Activated CD4-positive, alpha-beta T cell treated with anti-CD3 and anti-CD28 coated beads, Interleukin-2, Interleukin-6, amounts not matched to agents 100 ng/mL and 50 ng/mL, durations not matched to agents 16 hours and 8 hours (primary cell): Measurements from ENCODE around the gene UBE2M.

Experiments
- DNase-seq: peaks from one replicate; pipeline ENCODE4 v3.0.0-alpha.2; 2020

Gene UBE2M

DNA sequence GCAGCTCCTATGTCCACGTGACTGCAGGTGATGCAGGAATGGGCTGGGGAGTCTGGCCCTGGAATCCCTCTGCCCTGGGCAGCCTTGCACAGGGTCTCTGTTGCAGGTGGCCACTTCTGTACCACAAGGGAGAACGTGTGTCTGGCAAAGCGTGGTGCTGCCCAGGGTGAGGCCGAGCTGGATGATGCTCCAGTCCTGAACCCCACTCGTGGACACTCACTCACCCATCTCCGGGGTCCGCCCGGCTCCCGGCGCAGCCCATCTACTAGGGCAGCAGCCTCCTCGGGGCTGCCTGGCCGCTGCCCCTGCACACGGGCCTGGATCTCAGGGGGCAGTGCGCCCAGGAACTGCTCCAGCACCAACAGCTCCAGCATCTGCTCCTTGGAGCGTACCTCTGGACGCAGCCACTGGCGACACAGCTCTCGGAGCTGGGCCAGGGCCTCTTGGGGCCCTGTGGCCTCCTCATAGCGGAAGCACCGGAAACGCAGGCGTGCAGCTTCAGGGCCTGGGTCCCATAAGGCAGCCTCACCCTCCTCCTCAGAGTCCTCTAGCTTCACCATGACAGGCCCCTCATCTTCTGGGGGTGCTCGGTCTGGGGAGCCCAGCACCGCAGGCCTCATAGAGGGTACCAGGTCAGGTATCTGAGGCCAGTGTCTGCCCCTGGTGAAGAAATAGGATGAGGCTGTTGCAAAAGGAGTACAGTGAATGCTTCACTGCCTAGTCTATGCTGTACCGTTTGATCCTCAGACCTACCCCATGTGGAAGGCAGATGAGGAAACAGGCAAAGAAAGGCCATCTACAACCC is 12.6 kb upstream of the UBE2M start:
- no peak for DNase-seq

DNA sequence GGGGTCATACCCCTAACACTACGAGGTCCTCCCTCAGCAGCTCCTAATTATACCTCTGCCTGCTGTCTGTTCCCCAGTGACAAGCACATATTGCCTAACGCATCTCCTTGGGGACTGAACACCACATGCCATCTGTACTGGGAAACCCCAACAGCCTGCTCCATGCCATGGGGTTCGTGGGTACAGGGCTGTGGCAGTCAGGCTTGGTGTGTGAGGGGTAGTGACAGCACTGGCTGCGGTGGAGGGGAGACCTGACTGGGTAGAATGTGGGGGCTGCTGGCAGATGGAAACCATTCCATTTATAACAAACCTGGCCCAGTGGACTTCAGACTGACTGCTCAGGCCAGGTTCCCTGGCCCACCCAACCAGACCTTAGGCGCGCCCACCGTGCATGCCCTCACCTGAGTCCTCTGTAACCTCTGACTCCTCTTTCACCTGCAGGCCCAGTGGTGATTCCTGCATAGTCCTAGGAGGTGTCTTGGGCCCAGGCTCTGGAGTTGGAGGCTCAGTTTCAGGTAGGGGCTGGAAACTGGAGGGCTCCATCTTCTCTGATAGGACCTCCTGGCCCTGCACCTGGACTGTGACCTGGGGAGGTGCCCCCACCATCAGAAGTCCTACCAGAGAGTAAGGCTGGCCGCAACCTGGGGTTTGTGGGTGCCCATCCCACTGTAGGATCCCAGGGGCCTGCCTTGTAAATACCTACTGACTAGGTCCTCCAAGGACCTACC is 11.7 kb upstream of the UBE2M start:
- no peak for DNase-seq

DNA sequence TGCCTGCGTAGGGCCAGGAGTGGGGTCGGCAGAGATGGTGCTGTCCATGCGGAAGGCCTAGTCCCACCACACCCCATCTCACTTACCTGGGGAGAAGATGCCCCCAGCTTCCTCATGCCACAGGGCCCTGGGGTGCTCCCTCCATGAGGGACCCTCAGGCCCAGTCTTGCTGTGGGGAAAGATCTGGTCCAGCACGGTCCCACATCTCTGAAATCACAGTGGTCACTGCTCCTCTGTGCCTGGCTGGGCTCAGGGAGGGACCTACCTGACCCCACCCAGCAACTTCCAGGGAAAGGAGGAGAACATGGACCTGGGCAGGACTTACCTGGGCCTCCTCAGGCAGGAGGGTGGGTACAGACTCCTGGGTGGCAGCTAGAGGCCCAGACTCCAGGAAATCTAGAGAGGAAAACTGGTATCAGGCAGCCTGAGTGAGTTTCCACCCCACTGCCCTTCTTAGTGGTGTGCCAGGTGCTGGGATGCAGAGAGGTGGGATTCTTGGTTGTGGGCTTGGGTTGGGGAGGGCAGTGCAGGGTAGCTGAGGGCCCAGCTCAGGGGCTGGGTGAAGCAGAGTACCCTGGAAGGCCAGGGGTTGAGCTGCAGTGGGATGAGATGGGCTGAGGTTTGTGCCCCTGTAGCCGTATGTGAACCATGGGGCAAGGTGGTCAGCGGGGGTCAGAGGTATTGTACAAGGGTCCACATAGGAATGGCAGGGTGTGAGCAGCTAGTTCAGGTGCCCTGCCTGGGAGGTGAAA is 11.0 kb upstream of the UBE2M start:
- no peak for DNase-seq

DNA sequence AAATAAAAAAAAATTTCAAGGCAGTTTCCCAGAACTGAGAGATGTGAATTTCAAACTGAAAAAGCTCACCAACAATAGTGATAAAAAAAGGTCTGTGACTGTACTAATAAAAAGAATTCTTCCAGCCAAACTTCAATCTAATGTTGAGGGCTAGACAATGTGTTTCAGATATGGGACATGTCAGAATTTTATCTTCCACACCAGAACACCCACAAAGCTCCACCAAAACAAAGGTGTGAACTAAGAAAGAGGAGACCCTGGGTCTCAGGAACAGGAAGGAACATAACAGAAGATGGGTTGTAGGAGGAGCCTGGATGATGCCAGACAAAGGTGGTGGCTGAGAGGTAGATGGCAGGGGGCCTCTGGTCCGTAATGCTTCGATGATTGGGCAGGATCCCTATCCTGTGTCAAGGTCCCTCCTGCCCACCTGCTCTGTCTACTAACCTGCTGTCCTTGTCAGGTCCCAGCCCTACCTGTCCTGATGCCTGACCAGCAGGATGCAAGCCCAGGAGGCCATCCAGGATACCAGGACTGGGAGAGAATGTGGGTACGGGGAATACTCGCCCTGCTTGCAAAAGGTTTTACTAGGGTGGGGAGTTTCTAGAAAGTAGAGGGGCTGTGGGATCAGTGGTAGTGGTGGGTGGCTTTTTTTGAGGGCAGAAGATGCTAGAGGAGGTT is 10.2 kb upstream of the UBE2M start:
- no peak for DNase-seq

DNA sequence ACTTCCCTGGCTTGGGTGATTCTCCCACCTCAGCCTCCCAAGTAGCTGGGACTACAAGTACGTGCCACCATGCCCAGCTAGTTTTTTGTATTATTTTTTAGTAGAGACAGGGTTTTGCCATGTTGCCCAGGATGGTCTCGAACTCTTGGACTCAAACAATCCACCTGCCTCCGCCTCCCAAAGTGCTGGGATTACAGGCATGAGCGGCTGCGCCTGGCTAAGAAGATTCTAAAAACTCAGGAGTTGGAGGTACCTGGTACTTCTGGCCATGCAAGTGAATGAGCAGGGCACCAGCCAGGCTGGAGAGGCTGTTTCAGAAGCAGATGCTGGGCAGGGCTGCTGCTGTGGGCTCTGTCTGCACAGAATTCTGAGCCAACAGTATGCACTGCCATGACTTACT is 8.6 kb upstream of the UBE2M start:
- DNase-seq = no peak

DNA sequence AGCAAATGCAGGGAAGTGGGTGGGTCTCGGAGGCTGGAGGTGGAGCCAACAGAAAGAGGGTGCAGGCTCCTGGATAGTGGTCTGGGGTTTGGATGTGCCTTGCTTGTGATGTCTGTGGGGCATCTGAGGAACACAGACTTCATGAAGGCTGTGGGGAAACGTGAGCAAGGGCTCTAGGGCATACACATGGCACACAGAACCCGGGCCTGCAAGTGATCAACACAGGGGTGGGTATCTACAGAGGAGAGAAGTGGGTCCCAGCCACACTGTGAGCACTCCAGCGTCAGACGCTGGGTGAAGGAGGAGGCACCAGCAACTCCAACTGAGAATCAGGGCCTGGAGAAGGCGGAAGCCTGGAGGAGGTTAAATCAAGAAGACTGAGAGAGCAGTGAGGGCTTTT is 5.4 kb upstream of the UBE2M start:
- no peak for DNase-seq

DNA sequence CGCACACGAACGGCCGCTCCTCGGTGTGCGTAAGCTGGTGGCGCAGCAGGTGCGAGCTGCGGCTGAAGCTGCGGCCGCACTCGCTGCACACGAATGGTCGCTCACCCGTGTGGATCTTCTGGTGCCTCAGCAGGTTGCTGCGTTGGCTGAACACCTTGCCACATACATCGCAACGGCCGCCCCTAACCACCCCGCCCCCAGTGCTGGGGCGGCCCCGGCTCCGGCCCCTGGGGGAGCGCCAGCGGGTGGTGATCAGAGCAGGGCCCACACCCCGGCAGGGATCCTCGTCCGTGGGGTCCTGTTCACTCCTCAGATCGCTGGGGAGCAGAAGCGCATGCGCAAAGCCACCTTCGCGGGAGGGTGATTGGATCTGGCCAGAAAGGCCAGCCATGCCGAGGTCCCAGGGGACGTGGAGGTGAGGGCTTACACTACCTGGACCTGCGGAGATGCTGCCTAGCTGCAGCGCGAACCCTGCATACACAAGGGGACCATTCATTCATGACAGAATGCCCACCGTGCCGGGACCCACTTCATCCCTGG is 4.7 kb upstream of the UBE2M start:
- DNase-seq = peak; percentile 57

DNA sequence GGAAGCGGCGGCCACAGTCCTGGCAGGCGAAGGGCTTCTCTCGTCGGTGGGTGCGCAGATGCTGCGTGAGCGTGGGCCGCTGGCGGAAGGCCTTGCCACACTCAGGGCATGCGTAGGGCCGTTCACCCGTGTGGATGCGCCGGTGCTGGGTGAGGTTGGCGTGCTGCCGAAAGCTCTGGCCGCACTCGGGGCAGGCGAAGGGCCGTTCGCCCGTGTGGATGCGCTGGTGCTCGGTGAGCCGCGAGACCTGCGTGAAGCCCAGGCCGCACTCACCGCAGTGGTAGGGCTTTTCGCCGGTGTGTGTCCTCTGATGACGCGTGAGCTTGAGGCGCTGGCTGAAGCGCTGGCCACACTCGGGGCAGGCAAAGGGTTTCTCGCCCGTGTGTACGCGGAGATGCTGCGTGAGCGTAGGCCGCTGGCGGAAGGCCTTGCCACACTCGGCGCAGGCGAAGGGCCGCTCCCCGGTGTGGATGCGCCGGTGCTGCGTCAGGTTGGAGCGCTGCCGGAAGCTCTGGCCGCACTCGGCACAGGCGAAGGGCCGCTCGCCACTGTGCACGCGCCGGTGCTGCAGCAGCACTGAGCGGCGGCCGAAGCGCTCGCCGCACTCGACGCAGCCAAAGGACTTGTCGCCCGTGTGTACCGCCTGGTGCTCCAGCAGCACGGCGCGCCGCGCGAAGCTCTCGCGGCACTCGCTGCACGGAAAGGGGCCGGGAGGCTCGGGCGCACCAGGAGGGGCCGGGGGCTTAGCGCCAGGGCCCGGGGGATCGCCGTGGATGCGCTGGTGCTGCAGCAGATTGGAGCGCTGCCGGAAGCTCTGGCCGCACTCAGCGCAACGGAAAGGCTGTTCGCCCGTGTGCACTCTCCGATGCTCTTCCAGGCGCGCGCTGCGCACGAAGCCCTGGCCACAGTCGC is 4.0 kb upstream of the UBE2M start:
- peak; percentile 65 for DNase-seq

DNA sequence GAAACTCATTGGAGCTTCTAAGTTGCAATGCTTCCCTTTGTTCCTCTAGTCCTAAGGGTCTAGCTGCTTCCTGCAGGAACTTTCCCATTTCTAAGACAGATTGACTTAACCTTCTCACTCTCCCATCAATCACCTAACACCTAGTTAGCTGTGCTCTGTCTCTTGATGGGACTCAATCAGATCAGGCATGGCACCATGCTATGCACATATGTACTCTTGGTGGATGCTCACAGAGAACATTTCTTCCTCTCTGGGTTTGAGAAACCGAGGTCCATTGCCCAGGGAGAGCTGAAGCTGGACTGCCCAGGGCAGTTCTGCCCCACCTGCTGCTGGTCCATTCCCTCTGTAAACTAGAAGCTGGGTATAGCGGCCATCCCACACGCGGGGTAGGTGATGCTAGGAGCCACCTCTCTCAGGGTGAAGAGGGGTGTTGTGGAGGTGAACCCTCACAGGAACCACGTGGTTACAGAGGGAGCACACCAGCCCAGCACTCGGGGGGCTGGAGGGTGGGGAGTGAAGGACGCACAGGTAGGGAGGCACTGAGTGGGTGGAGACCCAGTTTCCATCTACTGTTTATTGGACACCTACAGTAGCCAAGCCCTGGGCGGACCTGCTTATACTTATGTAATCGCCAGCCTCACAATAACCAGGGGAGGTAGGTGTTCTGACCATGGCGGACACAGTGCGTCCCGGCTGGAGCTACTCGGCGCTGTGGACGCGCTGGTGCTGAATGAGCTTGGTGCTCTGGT is 3.1 kb upstream of the UBE2M start:
- no peak for DNase-seq

DNA sequence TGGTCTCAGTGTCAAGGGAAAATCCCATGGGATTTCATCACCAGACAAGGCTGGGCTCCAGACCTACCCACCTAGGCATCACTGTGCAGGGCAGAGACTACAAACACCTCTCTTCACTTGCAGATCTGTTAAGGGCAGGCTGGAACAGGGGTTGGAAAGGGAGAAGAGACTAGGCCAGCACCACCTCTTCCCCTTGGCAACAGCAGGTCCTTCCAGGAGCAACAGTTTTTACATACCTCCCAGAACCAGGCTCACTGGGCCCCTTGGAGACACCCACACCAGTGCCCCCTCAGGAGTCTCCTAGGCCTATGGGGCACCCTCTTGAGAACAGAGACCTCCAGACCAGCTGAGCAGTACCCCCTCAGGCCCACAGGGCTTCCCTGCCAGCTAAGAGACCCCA is 2.5 kb upstream of the UBE2M start:
- DNase-seq = no peak

DNA sequence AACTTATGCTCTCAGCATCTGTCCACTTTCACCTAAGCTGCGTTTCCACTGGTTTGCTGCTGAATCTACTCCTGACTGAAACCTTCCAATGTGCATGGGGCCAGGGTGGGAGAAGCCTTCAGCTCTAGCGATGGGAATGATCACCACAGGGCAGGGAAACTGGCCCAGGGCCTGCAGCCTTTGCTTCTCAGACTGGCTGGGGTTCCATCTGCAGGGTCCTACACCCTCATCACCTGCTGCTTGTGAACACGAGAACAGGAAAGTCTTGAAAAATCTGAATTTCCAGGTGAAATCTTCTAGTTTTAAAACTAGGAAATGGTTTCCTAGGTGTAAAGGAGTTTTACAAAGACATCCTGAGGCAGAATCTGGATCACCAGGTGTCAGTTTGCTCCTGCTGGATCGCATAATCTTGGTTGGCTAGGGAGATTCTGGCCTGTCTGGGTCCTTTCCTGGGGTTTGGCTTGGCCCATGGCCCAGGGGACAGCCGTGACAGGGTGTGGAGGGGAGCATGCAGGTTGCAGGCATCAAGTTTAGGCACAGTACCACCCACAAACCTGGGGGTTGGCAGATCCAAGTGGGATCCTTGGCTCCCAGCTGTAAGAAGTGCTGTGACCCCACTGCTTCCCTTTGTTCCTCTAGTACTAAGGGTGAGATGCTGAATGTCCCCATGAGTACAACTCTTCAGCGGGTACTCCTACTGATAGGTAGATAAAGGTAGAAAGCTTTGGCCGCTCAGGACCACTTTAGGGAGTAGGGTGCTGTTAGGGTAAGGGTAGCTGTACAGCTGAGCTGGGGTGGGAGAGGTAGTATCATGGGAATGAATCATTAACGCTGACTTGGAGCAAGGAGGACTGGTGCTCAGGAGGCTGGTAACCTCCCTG is 1.8 kb upstream of the UBE2M start:
- DNase-seq = no peak

DNA sequence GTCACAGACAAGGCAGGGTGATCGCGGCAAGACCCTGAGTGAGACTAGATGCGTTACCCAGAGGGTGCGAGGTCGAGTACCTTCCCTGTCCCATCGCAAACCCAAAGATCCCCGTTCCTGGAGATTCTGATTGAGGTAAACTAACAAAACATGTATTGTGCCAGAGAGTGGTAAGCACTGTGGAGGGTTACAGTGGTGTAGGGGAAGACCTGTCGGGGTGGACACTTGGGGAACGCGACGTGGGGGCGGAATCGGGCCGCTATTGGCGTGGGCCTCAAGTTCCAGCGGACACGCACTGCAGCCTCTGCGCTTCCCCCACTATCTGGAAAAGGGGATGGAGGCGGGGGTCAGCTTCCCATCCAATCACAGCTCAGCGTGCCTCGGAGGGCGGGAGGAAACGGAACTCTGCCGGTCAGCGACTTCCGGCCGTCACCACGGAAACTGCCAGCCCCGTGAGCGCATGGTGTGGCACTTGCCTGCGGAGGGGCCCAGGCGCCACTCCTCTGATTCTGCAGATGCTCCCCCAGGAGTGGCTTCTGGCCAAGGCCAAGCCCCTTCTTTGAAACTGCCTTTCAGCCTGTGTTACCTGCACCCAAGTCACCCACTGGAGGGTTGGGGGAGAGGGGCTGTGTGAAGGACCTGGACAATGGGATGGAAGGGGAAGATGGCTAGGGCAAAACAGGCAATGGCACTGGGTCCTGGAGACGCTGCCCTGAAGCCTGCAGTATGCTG is 1.0 kb upstream of the UBE2M start:
- DNase-seq = peak; percentile 93

DNA sequence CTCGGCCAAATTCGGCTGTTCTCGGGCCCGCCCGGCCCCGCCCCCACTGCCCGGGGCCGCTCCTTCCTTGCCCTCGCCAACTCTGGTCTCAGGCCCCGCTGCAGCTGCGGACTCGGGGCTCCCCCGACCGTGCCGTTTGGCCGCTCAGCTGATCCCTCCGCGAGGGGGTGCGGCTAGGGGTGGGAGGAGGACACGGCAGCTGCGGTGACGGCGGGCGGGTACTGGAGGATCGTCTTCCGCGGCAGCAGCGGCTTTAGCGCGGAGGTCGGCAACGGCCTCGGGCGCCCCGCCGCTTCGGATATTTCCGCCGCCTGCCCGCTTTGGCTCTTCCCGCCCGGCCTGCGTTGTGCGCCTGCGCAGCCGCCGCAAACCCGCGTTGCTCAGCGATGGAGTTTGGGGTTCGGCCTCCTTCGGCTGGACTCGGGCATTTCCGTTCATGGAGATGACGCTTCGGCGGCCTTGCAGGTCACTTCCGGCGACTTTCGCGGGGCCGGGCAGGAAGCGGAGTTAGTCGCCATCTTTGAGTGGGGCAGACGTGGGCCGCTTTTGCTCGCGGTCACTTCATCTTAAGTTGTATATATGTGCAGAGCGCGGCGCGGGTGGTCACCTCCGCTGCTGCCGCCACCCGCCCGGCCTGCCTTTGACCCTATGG is 338 bp upstream of the UBE2M start:
- peak; percentile 100 for DNase-seq

DNA sequence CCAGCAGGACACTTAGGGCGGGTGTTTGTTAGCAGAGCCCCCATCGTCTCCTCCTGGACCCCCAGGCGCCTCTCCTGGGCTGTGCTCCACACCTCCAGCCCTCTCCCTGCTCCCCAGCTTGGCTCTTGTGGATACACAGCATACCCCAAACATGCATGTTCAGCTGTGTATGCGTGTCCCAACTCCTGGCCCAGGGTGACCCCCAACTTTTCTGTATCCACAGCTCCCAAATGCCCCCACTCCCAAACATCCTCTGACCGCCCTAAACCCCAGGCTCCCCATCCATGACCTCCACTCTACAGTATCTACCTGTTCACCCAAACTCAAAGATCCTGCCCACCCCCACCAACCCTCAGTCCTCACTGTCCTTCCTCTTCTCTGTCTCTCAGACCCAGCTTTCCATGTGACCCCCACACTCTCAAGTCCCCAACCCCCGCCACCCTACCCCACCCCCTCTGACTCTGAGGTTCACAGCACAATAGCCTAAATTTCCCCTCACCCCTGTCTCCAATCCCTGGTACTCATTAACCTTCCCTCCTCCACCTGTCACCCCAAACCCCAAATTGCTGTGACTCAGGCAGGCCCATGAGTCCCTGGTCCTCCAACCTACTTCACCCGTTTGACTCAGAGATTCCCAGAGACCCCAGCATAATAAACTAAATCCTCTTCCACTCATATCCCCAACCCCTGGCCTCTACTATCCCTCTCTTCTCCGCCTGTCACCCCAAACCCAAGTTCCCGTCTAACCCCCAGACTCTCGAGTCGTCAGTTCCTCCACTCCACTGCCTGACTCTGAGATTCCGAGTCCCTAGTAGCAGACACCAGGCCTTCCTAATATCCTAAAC is 968 bp downstream of the UBE2M start:
- DNase-seq = no peak

DNA sequence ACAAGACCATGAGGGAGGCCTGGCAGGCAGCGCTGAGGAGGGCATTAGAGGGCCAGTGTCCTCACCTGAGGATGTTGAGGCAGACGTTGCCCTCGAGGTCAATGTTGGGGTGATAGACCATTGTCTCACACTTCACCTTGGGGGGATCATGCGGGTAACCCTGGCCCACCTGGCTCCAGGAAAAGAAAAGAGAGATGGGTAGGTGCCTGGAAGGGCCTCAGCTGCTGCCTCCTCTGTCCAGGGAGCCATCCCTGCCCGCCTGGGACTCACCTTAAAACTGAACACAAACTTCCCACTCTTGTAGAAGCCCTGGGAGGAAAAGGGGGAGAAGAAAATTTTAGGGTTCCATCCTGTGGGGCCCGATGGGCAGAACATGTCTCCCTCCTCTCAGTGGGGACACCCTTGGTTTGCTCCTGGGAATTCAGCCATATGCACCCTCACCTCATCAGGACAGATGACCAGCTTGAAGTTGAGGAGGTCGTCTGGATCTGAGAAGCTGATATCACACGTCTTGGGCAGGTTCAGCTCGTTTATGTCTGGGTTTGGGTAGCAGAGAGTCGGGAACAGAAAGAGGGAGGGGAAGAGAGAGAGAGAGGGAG is 1.7 kb downstream of the UBE2M start:
- DNase-seq = no peak

DNA sequence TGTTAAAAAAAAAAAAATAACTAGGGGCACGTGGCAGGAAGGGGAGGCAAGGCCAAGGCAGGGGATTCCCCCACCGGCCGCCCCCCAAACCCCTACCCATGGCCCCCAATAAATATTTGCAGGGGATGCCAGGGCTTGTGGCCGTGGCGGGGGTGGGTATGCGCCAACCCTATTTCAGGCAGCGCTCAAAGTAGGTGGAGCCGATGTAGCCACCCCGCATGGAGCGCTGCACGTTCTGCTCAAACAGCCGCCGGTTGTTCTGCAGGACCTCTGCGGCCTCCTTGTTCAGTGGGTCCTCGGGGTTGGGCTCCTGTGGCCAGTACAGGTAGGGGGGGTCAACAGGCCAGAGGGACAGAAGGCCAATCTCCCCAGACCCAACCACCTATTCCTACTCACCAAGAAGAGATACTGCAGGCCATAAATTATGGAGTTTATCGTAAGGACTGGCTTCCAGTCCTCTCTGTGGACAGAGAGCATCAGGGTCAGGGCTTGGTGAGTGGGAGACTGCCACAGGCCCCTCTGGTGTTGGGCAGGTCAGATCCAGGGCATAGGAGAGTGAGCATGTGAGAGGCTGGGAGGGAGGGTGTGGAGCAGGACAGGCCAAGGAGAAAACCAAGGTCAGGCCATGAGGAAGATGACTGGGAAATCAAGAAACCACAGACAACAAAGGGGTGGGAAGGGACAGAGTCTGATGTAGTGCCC is 2.3 kb downstream of the UBE2M start:
- DNase-seq = no peak
